ENCODE measurements around the gene CACNB4.

DNA sequence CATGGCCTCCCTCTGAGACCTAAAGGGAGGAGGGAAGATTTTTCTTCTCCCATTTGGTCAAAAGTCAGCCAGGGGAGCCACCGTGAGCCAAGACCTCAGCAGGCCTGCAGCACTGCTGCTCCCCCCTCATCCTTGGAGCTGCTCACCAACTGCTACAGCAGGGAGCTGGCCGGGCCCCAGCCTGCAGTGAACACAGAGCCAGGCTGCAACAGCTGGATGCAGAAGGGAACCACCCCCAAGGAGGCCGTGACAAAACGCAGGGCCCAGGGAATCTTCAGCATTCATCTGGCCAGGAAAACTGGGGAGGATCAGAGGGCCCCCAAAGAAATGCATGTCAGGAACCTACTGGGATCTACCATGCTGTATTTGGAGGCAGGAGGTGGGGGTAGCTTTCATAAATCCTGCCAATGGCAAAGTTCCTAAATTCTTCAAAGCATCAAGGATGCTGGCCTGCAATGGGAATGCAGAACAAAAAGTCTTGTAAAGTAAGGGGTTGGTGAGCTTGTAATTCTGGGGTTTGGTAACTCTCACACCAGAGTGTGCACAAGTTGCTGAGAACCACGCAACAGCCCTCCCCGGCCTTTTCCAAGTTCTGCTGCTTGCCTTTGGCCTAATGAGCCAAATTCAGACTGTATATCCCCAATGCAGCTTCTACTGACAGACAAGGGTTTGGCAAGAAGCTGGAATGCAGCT lies 61.0 kb downstream of the CACNB4 start:
- TF ChIP-seq, protein P1, sequence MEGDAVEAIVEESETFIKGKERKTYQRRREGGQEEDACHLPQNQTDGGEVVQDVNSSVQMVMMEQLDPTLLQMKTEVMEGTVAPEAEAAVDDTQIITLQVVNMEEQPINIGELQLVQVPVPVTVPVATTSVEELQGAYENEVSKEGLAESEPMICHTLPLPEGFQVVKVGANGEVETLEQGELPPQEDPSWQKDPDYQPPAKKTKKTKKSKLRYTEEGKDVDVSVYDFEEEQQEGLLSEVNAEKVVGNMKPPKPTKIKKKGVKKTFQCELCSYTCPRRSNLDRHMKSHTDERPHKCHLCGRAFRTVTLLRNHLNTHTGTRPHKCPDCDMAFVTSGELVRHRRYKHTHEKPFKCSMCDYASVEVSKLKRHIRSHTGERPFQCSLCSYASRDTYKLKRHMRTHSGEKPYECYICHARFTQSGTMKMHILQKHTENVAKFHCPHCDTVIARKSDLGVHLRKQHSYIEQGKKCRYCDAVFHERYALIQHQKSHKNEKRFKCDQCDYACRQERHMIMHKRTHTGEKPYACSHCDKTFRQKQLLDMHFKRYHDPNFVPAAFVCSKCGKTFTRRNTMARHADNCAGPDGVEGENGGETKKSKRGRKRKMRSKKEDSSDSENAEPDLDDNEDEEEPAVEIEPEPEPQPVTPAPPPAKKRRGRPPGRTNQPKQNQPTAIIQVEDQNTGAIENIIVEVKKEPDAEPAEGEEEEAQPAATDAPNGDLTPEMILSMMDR (IDR thresholded peaks at IDR 0.05; ENCODE audit: insufficient read depth, low read length): no peak
- TF ChIP-seq, protein P2, sequence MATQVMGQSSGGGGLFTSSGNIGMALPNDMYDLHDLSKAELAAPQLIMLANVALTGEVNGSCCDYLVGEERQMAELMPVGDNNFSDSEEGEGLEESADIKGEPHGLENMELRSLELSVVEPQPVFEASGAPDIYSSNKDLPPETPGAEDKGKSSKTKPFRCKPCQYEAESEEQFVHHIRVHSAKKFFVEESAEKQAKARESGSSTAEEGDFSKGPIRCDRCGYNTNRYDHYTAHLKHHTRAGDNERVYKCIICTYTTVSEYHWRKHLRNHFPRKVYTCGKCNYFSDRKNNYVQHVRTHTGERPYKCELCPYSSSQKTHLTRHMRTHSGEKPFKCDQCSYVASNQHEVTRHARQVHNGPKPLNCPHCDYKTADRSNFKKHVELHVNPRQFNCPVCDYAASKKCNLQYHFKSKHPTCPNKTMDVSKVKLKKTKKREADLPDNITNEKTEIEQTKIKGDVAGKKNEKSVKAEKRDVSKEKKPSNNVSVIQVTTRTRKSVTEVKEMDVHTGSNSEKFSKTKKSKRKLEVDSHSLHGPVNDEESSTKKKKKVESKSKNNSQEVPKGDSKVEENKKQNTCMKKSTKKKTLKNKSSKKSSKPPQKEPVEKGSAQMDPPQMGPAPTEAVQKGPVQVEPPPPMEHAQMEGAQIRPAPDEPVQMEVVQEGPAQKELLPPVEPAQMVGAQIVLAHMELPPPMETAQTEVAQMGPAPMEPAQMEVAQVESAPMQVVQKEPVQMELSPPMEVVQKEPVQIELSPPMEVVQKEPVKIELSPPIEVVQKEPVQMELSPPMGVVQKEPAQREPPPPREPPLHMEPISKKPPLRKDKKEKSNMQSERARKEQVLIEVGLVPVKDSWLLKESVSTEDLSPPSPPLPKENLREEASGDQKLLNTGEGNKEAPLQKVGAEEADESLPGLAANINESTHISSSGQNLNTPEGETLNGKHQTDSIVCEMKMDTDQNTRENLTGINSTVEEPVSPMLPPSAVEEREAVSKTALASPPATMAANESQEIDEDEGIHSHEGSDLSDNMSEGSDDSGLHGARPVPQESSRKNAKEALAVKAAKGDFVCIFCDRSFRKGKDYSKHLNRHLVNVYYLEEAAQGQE (IDR thresholded peaks at IDR 0.05; ENCODE audit: insufficient replicate concordance, low read depth): no peak
